Measurements from ENCODE around the gene COQ8B.
"Not testable (repeated sequence)": the region's sequence is repeated elsewhere in the genome, so short reads cannot be mapped to it uniquely, and the experiment has no call there.

The COQ8B gene

GRCh38 chr19:40668991-40669614 lies 47.6 kb downstream of the COQ8B start:
- DNase-seq (no peak), ATAC-seq (no peak)

- ATAC-seq = no peak
- no peak for DNase-seq
These were observed 49.1 kb downstream of the COQ8B start for GRCh38 chr19:40667602-40668001.

GRCh38 chr19:40666803-40667438 lies 49.8 kb downstream of the COQ8B start:
- DNase-seq = no peak
- ATAC-seq = no peak

DNA sequence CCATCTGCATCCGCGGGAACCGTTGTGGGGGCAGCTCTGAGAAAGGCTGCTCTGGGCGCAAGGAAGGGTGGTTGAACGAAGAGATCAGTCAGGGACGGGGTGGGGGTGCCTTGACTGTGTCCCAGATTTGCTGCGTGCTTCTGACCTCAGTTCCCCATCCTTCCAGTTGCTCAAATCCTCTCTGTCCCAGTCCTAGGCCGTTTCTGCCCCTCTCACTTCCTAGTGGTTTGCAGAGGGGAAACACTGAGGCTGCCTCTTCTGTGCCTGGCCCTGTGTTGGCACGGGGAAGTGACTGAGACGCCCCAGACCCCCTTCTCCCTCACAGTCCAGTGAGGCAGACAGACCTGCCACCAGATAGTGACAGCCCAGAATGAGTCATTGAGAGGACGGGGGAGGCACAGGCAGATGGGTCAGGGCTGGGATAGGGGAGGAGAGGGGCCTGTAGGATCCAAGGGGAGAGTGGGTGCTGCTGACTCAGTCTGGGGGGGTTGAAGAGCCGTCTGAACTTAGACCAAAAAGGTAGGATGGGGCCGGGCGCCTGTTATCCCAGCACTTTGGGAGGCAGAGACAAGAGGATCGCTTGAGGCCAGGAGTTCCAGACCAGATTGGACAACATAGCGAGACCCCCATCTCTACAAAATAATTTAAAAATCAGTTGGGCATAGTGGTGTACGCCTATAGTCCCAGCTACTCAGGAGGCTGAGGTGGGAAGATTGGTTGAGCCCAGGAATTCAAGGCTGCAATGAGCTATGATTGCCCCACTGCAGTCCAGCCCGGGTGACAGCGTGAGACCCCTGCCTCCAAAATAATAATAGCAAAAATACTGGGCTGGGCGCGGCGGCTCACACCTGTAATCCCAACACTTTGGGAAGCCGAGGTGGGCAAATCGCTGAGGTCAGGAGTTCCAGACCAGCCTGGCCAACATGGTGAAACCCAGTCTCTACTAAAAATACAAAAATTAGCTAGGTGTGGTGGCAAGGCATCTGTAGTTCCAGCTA lies 52.7 kb downstream of the COQ8B start:
- ATAC-seq = peak; percentile 11
- DNase-seq = peak; percentile 43

DNA sequence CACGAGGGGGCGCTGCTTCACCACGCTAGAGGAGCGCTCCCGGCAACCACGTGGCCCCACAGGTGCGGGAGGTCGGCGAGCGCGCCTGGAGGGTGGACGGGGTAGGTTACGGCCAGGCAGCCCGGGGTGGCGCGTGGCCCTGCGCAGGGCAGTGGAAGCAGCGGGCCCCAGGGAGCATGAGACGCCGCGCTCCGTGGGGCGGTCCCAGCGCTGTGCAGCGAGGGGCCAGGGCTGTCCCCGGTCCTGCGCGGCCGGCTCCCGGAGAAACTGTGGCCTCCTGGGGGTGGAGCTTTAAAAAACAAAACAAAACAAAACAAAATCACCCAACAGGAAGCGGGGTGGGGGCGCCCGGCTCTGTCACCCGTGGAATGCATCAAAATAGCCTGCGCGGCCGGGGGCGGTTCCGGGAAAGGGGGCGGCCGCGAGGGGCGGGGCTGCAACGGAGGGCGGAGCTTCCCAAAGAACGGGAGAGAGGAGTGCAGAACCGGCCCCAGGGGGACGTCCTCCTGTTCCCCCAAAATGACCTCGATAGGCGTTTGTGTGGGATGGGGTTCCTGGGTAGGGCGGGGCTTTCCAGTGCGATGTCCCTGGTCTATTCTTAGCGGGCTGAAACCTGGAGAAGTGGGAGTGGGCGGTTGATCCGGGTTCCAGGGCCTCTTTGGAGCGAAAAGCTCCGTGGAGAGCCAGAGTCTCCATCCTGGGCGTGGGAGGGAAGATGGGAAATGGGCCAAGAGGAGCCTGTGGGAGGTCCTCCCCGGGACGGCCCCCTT lies 53.6 kb downstream of the COQ8B start:
- DNase-seq (peak; percentile 96), ATAC-seq (peak; percentile 87)

DNA sequence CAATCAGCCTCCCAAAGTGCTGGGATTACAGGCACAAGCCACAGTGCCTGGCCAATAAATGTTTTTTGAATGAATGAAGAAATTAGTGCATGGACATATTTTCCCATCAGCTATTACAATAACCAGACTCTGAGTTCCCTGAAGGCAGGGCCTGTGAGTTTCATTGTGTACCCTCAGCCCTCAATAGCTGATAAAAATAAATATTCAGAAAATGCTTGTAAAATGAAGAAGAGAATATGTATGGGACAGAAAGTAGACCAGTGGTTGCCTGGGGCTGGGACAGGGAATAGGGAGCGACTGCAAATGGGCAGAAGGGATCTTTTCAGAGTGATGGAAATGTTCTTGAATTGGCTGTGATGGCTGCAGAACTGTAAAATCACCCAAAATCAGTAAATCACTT lies 55.1 kb downstream of the COQ8B start:
- ATAC-seq (no peak), DNase-seq (no peak)

GRCh38 chr19:40659566-40659965 lies 57.1 kb downstream of the COQ8B start:
- no peak for ATAC-seq
- DNase-seq = no peak

- no peak for ATAC-seq
- no peak for DNase-seq
These were observed 57.6 kb downstream of the COQ8B start for GRCh38 chr19:40659116-40659515.

DNA sequence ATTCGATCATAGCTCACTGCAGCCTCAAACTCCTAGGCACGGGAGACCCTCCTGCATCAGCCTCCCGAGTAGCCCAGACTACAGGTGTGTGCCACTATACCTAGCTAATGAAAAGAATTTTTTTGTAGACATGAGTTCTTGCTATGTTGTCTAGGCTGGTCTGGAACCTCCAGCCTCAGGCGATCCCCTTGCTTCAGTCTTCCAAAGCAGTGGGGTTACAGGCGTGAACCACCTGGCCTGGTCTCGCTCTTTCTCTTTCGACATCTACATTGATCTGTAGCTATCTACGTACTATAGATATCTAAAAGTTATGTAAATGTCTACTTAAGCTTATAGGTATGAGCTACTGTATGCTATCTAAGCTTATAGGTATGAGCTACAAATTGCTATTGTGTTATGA lies 58.7 kb downstream of the COQ8B start:
- DNase-seq (no peak), ATAC-seq (no peak)

GRCh38 chr19:40655684-40656083 lies 61.0 kb downstream of the COQ8B start:
- not testable (repeated sequence) for ATAC-seq

GRCh38 chr19:40652303-40652702 lies 64.4 kb downstream of the COQ8B start:
- DNase-seq, ATAC-seq: not testable (repeated sequence)

More at GRCh38 chr19:40655684-40656083, 61.0 kb downstream of the COQ8B start:
- not testable (repeated sequence) for DNase-seq

DNA sequence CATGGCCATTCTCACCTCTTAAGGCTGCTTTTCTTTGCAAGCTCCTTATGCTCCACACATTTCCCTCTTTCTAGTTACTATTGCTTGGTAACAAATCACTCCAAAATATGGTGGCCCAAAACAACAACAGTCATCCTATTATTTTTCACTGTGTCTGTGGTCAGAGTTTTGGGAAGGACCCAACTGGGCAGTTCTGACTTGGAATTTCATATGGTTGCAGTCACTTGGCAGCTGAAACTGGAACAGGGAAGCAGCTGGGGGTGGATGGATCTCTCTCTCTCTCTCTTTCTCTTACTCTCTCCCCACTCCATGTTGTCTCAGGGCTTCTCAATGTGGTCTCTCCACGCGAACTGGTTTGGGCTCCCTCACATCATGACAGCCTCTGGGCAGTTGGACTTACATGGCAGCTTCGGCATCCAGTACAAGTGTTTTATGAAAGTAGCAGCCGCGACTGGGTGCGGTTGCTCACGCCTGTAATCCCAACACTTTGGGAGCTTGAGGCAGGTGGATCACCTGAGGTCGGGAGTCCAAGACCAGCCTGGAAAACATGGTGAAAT lies 65.9 kb downstream of the COQ8B start:
- ATAC-seq (no peak), DNase-seq (no peak)

- not testable (repeated sequence) for DNase-seq, ATAC-seq
These were observed 66.6 kb downstream of the COQ8B start for GRCh38 chr19:40649903-40650675.

- ATAC-seq = no peak
- DNase-seq = no peak
These were observed 69.9 kb downstream of the COQ8B start for GRCh38 chr19:40646743-40647254.

DNA sequence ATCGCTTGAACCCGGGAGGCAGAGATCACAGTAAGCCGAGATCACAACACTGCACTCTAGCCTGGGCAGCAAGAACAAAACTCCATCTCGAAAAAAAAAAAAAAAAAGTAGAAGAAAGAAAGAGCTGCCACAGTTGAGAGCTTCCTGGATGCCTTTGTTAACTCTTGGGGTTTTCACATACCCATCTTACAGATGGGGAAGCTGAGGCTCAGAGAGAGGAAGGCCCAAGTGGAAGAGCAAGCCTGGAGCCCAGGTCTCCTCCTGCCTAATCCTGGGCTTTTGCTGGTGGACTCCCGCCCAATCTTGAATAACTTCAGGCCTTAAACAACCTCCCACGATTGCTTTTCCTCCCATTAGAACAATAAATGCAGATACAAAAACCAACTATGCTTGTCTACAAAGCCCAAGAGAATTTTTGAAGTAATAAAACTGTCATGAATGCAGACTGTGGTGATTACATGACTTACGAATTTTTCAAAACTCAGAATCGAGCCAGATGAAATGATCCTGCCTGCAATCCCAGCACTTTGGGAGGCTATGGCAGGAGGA lies 73.9 kb downstream of the COQ8B start:
- no peak for DNase-seq
- ATAC-seq = no peak

DNA sequence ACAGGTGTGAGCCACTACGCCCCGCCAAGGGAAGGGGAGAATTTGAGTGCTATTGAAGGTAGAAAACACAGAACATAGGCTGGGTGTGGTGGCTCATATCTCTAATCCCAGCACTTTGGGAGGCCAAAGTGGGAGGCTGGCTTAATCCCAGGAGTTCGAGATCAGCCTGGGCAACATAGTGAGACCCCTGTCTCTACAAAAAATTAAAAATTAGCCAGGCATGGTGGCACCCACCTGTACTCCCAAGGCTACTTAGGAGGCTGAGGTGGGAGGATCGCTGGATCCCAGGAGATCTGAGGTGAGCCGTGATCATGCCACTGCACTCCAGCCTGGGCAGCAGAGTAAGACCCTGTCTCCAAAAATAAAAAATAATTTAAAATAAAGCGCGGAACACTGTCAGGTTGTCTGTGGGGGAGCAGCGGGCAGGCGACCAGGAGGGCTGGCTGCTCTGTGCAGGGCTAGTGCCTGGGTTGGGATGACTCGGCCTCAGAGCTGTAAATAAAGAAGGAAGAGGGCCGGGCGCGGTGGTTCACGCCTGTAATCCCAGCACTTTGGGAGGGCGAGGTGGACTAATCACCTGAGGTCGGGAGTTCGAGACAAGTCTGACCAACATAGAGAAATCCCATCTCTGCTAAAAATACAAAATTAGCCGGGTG lies 74.5 kb downstream of the COQ8B start:
- ATAC-seq (no peak), DNase-seq (no peak)

Measured in stimulated activated naive CD8-positive, alpha-beta T cell treated with anti-CD3 and anti-CD28 coated beads, Interleukin-15, Interleukin-2, amounts not matched to agents 100 U/mL and 50 U/mL, for 24 hours (primary cell).